Spleen (tissue), 11 donors: ENCODE measurements around the gene LTBP1. TPM values are rescaled to one million over a fixed set of nuclear protein-coding genes. Genes with fewer than 3 reads are reported as not detected.

Source experiments
- DNase-seq: peaks from one replicate; pipeline ENCODE4 v3.0.0-alpha.2; 2020
- H3K27ac ChIP-seq, 8 donors: fragments of 200-600 bp; sonication (generic) in 7 of 8; 1 replicate in 4 of 8; 2 replicates in 4 of 8; pipeline versions ENCODE4 v1.5.0 to v1.8.0; 2016 to 2021; ENCODE audit warnings: inconsistent platforms in 4 of 8, mild to moderate bottlenecking in 4 of 8, moderate library complexity in 1 of 8
- H3K27me3 ChIP-seq, 7 donors: fragments of 200-600 bp; sonication (generic) in 6 of 7; replicated peaks in 1 of 7; 1 replicate in 4 of 7; 2 replicates in 3 of 7; pipeline versions ENCODE4 v1.5.0 to v1.8.0; 2016 to 2021; ENCODE audit warnings: inconsistent platforms in 3 of 7, mild to moderate bottlenecking in 1 of 7
- H3K36me3 ChIP-seq, 6 donors: fragments of 200-600 bp; sonication (generic) in 5 of 6; 1 replicate in 4 of 6; 2 replicates in 2 of 6; pipeline versions ENCODE4 v1.5.0 to v1.8.0; 2016 to 2021; ENCODE audit warnings: inconsistent platforms in 2 of 6
- H3K4me1 ChIP-seq, 6 donors: fragments of 200-600 bp; sonication (generic) in 5 of 6; 1 replicate in 3 of 6; 2 replicates in 3 of 6; pipeline versions ENCODE4 v1.5.0 to v1.8.0; 2016 to 2021; ENCODE audit warnings: inconsistent platforms in 3 of 6
- H3K4me3 ChIP-seq, 8 donors: fragments of 200-600 bp; sonication (generic) in 7 of 8; 1 replicate in 4 of 8; 2 replicates in 4 of 8; pipeline versions ENCODE4 v1.5.0 to v1.8.0; 2016 to 2021; ENCODE audit warnings: inconsistent platforms in 4 of 8, mild to moderate bottlenecking in 4 of 8, moderate library complexity in 2 of 8
- H3K9me3 ChIP-seq, 8 donors: fragments of 200-600 bp; sonication (generic) in 7 of 8; 1 replicate in 4 of 8; 2 replicates in 4 of 8; pipeline versions ENCODE4 v1.5.0 to v1.8.0; 2016 to 2021; ENCODE audit warnings: inconsistent platforms in 4 of 8
- CTCF ChIP-seq, 11 experiments: fragments of 200-600 bp in 7 of 11; fragments of 450-650 bp in 4 of 11; sonication (generic) in 4 of 11; IDR thresholded peaks in 8 of 11; conservative IDR thresholded peaks in 3 of 11; 1 replicate in 7 of 11; 2 replicates in 4 of 11; pipeline versions ENCODE4 v1.4.0 to v1.8.0; 2016 to 2021; ENCODE audit warnings: antibody characterized with exemption in 11 of 11, inconsistent platforms in 4 of 11, mild to moderate bottlenecking in 1 of 11
- POLR2A ChIP-seq, 3 donors: fragments of 450-650 bp; IDR thresholded peaks; one replicate each; pipeline ENCODE4 v1.5.1; 2017; ENCODE audit warnings: antibody characterized with exemption in 3 of 3, mild to moderate bottlenecking in 1 of 3
- POLR2AphosphoS5 ChIP-seq, 3 donors: sonication (generic); formaldehyde crosslinking; IDR thresholded peaks; one replicate each; pipeline ENCODE4 v1.5.1; 2017; ENCODE audit warnings: antibody characterized with exemption in 3 of 3
- WGBS, 5 donors: extraction: QIAGEN DNeasy Blood & Tissue Kit in 3 of 5; methylation state at CpG; one replicate each; pipeline versions ENCODE4 v1.1.5 to v1.1.7; 2013 to 2018; 5-methylcytosine and 5-hydroxymethylcytosine counted together
- intact Hi-C: fragments of 100-400 bp; cut with DNase I; formaldehyde crosslinking; loops from one replicate; pipeline ENCODE4 v1.15.0; 2023; ENCODE audit warnings: low total_unique reads
- polyA plus RNA-seq, 3 donors: library from polyadenylated mRNA; stranded (reverse); fragments of 200-250 nt; gene quantifications; one replicate each; pipeline ENCODE4 v1.2.1, GENCODE V29; 2013
- total RNA-seq, 7 donors: library from RNA; depleted of rRNA in 3 of 7; stranded (reverse); fragments of >200 nt in 3 of 7; fragmentation: NEBNext Ultra II Directional in 4 of 7; extraction: Animal tissue kit (Norgen Biotek cat#: 25700) in 4 of 7; gene quantifications; one replicate each; pipeline versions ENCODE4 v1.1.0 to v1.2.1, GENCODE V29; 2016 to 2021
- donor health status: healthy with polysubstance abuse.
- donor health status: DM: no; HTN: no; CAD: no; lungs with moderate emphysema.
- donor health status: DM: no; HTN: no; CAD: no.
- donor health status: Bipolar disorder and iron deficiency.
- donor health status: healthy.
- donor health status: DM: no; HTN: no; CAD: no.
- donor health status: DM: yes; HTN: yes; CAD: no.

LTBP1 gene
- total and polyA plus RNA-seq, 10 donors, result 6.8 to 28.0 (median 13.3) TPM

- Histone ChIP-seq H3K9me3 (no peaks in the 10 kb centered on the region), H3K27ac (no peak overlapping the region), H3K4me3 (no peak overlapping the region), H3K36me3 (no peaks in the 10 kb centered on the region), H3K27me3 (peaks cover 0 to 33% (median 4%) of the 10 kb centered on the region in 7 donors), H3K4me1 (no peaks in the 10 kb centered on the region)
- TF ChIP-seq CTCF (IDR thresholded peaks at IDR 0.05 in 8 of 11, conservative IDR thresholded peaks at IDR 0.05 in 3 of 11) (no peak), POLR2AphosphoS5 (IDR thresholded peaks at IDR 0.05) (no peak), POLR2A (IDR thresholded peaks at IDR 0.05) (no peak)
- WGBS, 5 donors, result 91 to 96% (median 93%) methylated on average over 3 of the region's 3 CpGs
- DNase-seq, result no peak
- intact Hi-C loops, result no loop called here
These were observed 7.8 kb upstream of the LTBP1 start for GRCh38 chr2:32938934-32939333.

- Histone ChIP-seq H3K27ac (no peak overlapping the region), H3K4me1 (no peaks in the 10 kb centered on the region), H3K9me3 (no peaks in the 10 kb centered on the region), H3K4me3 (no peak overlapping the region), H3K27me3 (peaks cover 0 to 34% (median 4%) of the 10 kb centered on the region in 7 donors), H3K36me3 (no peaks in the 10 kb centered on the region)
- no peak for DNase-seq
- intact Hi-C loops, result no loop called here
- 82 to 87% (median 85%) methylated on average over 8 of the region's 8 CpGs for WGBS, 5 donors
- no peak for TF ChIP-seq CTCF (IDR thresholded peaks at IDR 0.05 in 8 of 11, conservative IDR thresholded peaks at IDR 0.05 in 3 of 11)
- TF ChIP-seq POLR2AphosphoS5 (IDR thresholded peaks at IDR 0.05), result no peak
- TF ChIP-seq POLR2A (IDR thresholded peaks at IDR 0.05), result no peak
These were observed 6.3 kb upstream of the LTBP1 start for GRCh38 chr2:32940316-32940997.

- Histone ChIP-seq H3K27me3 (peaks cover 0 to 41% (median 7%) of the 10 kb centered on the region in 7 donors), H3K27ac (no peak overlapping the region), H3K9me3 (no peaks in the 10 kb centered on the region), H3K4me3 (no peak overlapping the region), H3K36me3 (no peaks in the 10 kb centered on the region), H3K4me1 (peaks cover 0 to 13% (median 9%) of the 10 kb centered on the region in 6 donors)
- no peak for DNase-seq
- intact Hi-C loops, result no loop called here
- TF ChIP-seq POLR2AphosphoS5 (IDR thresholded peaks at IDR 0.05) (no peak), CTCF (IDR thresholded peaks at IDR 0.05 in 8 of 11, conservative IDR thresholded peaks at IDR 0.05 in 3 of 11) (no peak), POLR2A (IDR thresholded peaks at IDR 0.05) (no peak)
- WGBS, 5 donors, result 88 to 98% (median 89%) methylated on average over 8 of the region's 8 CpGs
These were observed 4.6 kb upstream of the LTBP1 start for GRCh38 chr2:32941944-32942690.
